HepG2 (cell line): ENCODE results near the gene STX4. TPM values are rescaled to one million over a fixed set of nuclear protein-coding genes. Genes with fewer than 3 reads are reported as not detected.

Source experiments
- ARNT ChIP-seq: fragments of 450-650 bp; IDR thresholded peaks from 2 replicates; pipeline ENCODE4 v1.6.1; 2017
- KDM6A ChIP-seq: IDR thresholded peaks from 2 replicates; pipeline ENCODE4 v1.6.1; 2016; ENCODE audit warnings: low read depth
- MYPOP ChIP-seq: sonication (generic); formaldehyde crosslinking; IDR thresholded peaks from 2 replicates; pipeline ENCODE4 v1.8.1; 2023; ENCODE audit warnings: mild to moderate bottlenecking, moderate library complexity, missing genetic modification reagents
- NFE2 ChIP-seq: sonication (generic); formaldehyde crosslinking; IDR thresholded peaks from 2 replicates; pipeline ENCODE4 v1.4.0; 2020; ENCODE audit warnings: missing genetic modification reagents
- PHB2 ChIP-seq: fragments of 450-650 bp; IDR thresholded peaks from 2 replicates; pipeline ENCODE4 v1.6.1; 2018; ENCODE audit not compliant: partially characterized antibody
- SNAPC4 ChIP-seq: sonication (generic); formaldehyde crosslinking; IDR thresholded peaks from 2 replicates; pipeline ENCODE4 v1.4.0; 2020; ENCODE audit warnings: mild to moderate bottlenecking, missing genetic modification reagents
- SOX13 ChIP-seq, 3 experiments: fragments of 450-650 bp in 1 of 3; sonication (generic) in 1 of 3; formaldehyde crosslinking in 1 of 3; IDR thresholded peaks in 2 of 3; conservative IDR thresholded peaks in 1 of 3; 2 replicates each; pipeline versions ENCODE4 v1.5.0 to v1.6.1; 2016 to 2020; ENCODE audit warnings: antibody characterized with exemption in 1 of 3, mild to moderate bottlenecking in 1 of 3, missing compliant biosample characterization in 1 of 3, missing genetic modification reagents in 1 of 3, moderate library complexity in 1 of 3
- ZHX2 ChIP-seq, 2 experiments: sonication (generic) in 1 of 2; formaldehyde crosslinking in 1 of 2; IDR thresholded peaks; 2 replicates each; pipeline versions ENCODE4 v1.6.1 to v1.9.0; 2014 to 2022; ENCODE audit warnings: antibody characterized with exemption in 1 of 2, borderline replicate concordance in 1 of 2, inconsistent platforms in 1 of 2, low read depth in 1 of 2, missing genetic modification reagents in 1 of 2
- ZKSCAN5 ChIP-seq: sonication (generic); formaldehyde crosslinking; IDR thresholded peaks from 2 replicates; pipeline ENCODE4 v1.5.1; 2020; ENCODE audit warnings: mild to moderate bottlenecking, missing genetic modification reagents
- ZNF382 ChIP-seq: sonication (generic); formaldehyde crosslinking; IDR thresholded peaks from 2 replicates; pipeline ENCODE4 v1.5.0; 2020; ENCODE audit warnings: missing genetic modification reagents, mild to moderate bottlenecking, borderline replicate concordance
- ZNF710 ChIP-seq: sonication (generic); formaldehyde crosslinking; IDR thresholded peaks from 2 replicates; pipeline ENCODE4 v1.5.0; 2020; ENCODE audit warnings: mild to moderate bottlenecking, missing genetic modification reagents, borderline replicate concordance
- ZSCAN21 ChIP-seq: sonication (generic); formaldehyde crosslinking; IDR thresholded peaks from 2 replicates; pipeline ENCODE4 v1.8.0; 2022; ENCODE audit warnings: mild to moderate bottlenecking, missing genetic modification reagents, moderate library complexity, borderline replicate concordance
- polyA plus RNA-seq, 8 experiments: library from polyadenylated mRNA; depleted of rRNA in 3 of 8; stranded (reverse) in 7 of 8; unstranded in 1 of 8; fragments of >200 nt; fragmentation: Illumina TruSeq in 4 of 8; extraction: Trizol in 4 of 8; gene quantifications; 2 replicates each; pipeline versions ENCODE4 v1.2.1 to v1.2.3, GENCODE V29; 2011 to 2016; ENCODE audit warnings: low read depth in 4 of 8, missing spikeins in 1 of 8, mixed read lengths in 1 of 8; ENCODE audit not compliant: insufficient read depth in 1 of 8
- total RNA-seq, 5 experiments: library from RNA; depleted of rRNA; stranded (reverse); fragments of >200 nt; fragmentation: Illumina TruSeq; extraction: Trizol; gene quantifications; 2 replicates each; pipeline ENCODE4 v1.2.3, GENCODE V29; 2016; ENCODE audit warnings: low read depth in 1 of 5

The STX4 gene
- total and polyA plus RNA-seq, 2 of the 13 experiments (the other 11 are each of a cell fraction or from before 2014, with no cell fraction given), result 29.2 to 34.6 TPM

GRCh38 chr16:30998852-30999761 lies 34.3 kb upstream of the STX4 start (continued):
- TF ChIP-seq NFE2 (CRISPR knock-in tag) (no peak), ZSCAN21 (CRISPR knock-in tag) (peak; percentile 54; the same call in 1 of the 2 replicates), ZNF710 (CRISPR knock-in tag) (peak; percentile 89), PHB2 (no peak), ZHX2 (IDR thresholded peaks at IDR 0.05; ENCODE audit: low read depth) (peak; percentile 55; the same call in 1 of the 2 replicates), ZHX2 (CRISPR knock-in tag; IDR thresholded peaks at IDR 0.05; ENCODE audit: borderline replicate concordance) (no peak), ZNF382 (CRISPR knock-in tag) (no peak), SNAPC4 (CRISPR knock-in tag) (no peak), KDM6A (peak; percentile 66), SOX13 (IDR thresholded peaks at IDR 0.05) (no peak), SOX13 (CRISPR knock-in tag; conservative IDR thresholded peaks at IDR 0.05 in 1 of 2, IDR thresholded peaks at IDR 0.05 in 1 of 2) (peak in 1 of 2 experiments; percentile 55; a peak in 1 of 4 replicates), MYPOP (CRISPR knock-in tag) (no peak), ZKSCAN5 (CRISPR knock-in tag) (no peak), ARNT (no peak)
